IMR-90 (cell line): ENCODE measurements around the gene OPCML.

Experiments
- CEBPB ChIP-seq: IDR thresholded peaks from 2 replicates; pipeline ENCODE4 v1.6.1; 2012; ENCODE audit warnings: low read depth, low read length, improper control_type of control experiment
- FOS ChIP-seq: fragments of 150-350 bp; IDR thresholded peaks from 2 replicates; pipeline ENCODE4 v1.6.1; 2016; ENCODE audit warnings: low read depth, low read length
- POLR2A ChIP-seq: IDR thresholded peaks from 2 replicates; pipeline ENCODE4 v1.6.1; 2012; ENCODE audit warnings: mild to moderate bottlenecking, low read depth, low read length
- RAD21 ChIP-seq: IDR thresholded peaks from 2 replicates; pipeline ENCODE4 v1.6.1; 2012; ENCODE audit warnings: low read length, improper control_type of control experiment
- RCOR1 ChIP-seq: IDR thresholded peaks from 2 replicates; pipeline ENCODE4 v1.6.1; 2012; ENCODE audit warnings: mild to moderate bottlenecking, low read length, improper control_type of control experiment; ENCODE audit not compliant: insufficient replicate concordance
- RFX5 ChIP-seq: IDR thresholded peaks from 2 replicates; pipeline ENCODE4 v1.8.0; 2012; ENCODE audit warnings: low read depth, mild to moderate bottlenecking, low read length, moderate library complexity
- SMC3 ChIP-seq: fragments of 150-350 bp; IDR thresholded peaks from 2 replicates; pipeline ENCODE4 v1.6.1; 2016; ENCODE audit warnings: low read depth, mild to moderate bottlenecking, antibody characterized with exemption, low read length, moderate library complexity
- TF ChIP-seq, protein P1 (sequence below): conservative IDR thresholded peaks from 2 replicates; pipeline ENCODE4 v1.5.1; 2012; ENCODE audit warnings: mild to moderate bottlenecking, low read depth, low read length, improper control_type of control experiment
- TF ChIP-seq, protein P2 (sequence below): fragments of 150-350 bp; IDR thresholded peaks from 2 replicates; pipeline ENCODE4 v1.6.1; 2016; ENCODE audit warnings: low read depth, mild to moderate bottlenecking, low read length, moderate library complexity, borderline replicate concordance

DNA sequence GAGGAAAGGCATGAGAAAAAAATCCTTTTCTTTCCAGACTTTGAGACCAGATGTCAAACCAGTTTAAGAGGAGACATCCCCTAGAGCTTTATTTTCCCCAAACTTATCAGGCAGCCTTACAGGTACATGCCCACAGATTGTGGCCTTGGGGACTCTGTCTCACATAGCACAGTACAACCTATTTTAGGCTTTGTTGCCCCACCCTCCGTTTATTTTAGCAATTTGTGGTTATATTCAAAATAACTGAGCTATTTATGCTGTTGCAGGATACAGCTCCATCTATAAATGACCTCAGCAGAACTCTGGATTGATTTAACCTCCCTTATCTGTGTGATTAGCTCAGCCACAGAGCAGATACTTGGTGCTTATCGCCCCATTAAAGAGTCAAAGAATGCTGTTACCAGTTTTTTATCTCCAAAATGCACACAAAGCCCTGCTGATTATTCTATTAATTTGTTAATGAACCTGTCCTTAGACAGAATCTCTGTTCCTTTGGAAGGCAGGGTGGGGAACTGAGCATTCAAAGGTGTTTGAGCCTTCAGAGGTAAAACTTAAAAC is 525.2 kb downstream of the OPCML start:
- no peak for TF ChIP-seq FOS
- TF ChIP-seq, protein P1, sequence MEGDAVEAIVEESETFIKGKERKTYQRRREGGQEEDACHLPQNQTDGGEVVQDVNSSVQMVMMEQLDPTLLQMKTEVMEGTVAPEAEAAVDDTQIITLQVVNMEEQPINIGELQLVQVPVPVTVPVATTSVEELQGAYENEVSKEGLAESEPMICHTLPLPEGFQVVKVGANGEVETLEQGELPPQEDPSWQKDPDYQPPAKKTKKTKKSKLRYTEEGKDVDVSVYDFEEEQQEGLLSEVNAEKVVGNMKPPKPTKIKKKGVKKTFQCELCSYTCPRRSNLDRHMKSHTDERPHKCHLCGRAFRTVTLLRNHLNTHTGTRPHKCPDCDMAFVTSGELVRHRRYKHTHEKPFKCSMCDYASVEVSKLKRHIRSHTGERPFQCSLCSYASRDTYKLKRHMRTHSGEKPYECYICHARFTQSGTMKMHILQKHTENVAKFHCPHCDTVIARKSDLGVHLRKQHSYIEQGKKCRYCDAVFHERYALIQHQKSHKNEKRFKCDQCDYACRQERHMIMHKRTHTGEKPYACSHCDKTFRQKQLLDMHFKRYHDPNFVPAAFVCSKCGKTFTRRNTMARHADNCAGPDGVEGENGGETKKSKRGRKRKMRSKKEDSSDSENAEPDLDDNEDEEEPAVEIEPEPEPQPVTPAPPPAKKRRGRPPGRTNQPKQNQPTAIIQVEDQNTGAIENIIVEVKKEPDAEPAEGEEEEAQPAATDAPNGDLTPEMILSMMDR = no peak
- TF ChIP-seq POLR2A = no peak
- TF ChIP-seq SMC3 = no peak
- TF ChIP-seq, protein P2, sequence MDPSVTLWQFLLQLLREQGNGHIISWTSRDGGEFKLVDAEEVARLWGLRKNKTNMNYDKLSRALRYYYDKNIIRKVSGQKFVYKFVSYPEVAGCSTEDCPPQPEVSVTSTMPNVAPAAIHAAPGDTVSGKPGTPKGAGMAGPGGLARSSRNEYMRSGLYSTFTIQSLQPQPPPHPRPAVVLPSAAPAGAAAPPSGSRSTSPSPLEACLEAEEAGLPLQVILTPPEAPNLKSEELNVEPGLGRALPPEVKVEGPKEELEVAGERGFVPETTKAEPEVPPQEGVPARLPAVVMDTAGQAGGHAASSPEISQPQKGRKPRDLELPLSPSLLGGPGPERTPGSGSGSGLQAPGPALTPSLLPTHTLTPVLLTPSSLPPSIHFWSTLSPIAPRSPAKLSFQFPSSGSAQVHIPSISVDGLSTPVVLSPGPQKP = no peak
- no peak for TF ChIP-seq RAD21
- no peak for TF ChIP-seq RCOR1
- TF ChIP-seq RFX5 = no peak
- TF ChIP-seq CEBPB = no peak
